Body of pancreas (tissue), 4 donors: ENCODE results near the gene HEMGN. TPM values are rescaled to one million over a fixed set of nuclear protein-coding genes. Genes with fewer than 3 reads are reported as not detected.
A peak's percentile ranks its signal among the peaks of the same experiment; 100 is the strongest.

ENCODE experiments used
- ATAC-seq: fragments of 150-250 bp; one replicate; pipeline ENCODE4 v1.9.1; 2016
- DNase-seq, 4 donors: peaks; one replicate each; pipeline ENCODE4 v3.0.0-alpha.2; 2019
- H3K27ac ChIP-seq, 4 donors: fragments of 200-600 bp; sonication (generic); 1 replicate in 3 of 4; 2 replicates in 1 of 4; pipeline versions ENCODE4 v1.5.1 to v1.6.1; 2016 to 2019; ENCODE audit warnings: mild to moderate bottlenecking in 1 of 4, mixed read lengths in 1 of 4, moderate library complexity in 1 of 4
- H3K27me3 ChIP-seq, 2 donors: fragments of 200-600 bp; sonication (generic); one replicate each; pipeline ENCODE4 v1.6.0; 2016; ENCODE audit warnings: mild to moderate bottlenecking in 1 of 2
- H3K36me3 ChIP-seq, 2 donors: fragments of 200-600 bp; sonication (generic); replicated peaks in 1 of 2; 2 replicates each; pipeline ENCODE4 v1.5.1; 2016; ENCODE audit warnings: low read depth in 2 of 2; ENCODE audit not compliant: insufficient read depth in 1 of 2
- H3K4me1 ChIP-seq: fragments of 200-600 bp; sonication (generic); one replicate; pipeline ENCODE4 v1.6.0; 2016
- H3K4me3 ChIP-seq, 2 donors: fragments of 200-600 bp; sonication (generic); 1 replicate in 1 of 2; 2 replicates in 1 of 2; pipeline ENCODE4 v1.5.1; 2016 to 2019
- H3K9me3 ChIP-seq, 3 donors: fragments of 200-600 bp; sonication (generic); 1 replicate in 2 of 3; 2 replicates in 1 of 3; pipeline ENCODE4 v1.5.1; 2016
- CTCF ChIP-seq, 7 experiments: fragments of 450-650 bp in 4 of 7; fragments of 200-600 bp in 3 of 7; sonication (generic) in 3 of 7; IDR thresholded peaks; one replicate each; pipeline ENCODE4 v1.5.1; 2016 to 2019; ENCODE audit warnings: antibody characterized with exemption in 7 of 7
- POLR2A ChIP-seq, 3 donors: fragments of 450-650 bp; IDR thresholded peaks; one replicate each; pipeline ENCODE4 v1.6.1; 2016; ENCODE audit warnings: antibody characterized with exemption in 3 of 3, mild to moderate bottlenecking in 2 of 3
- WGBS, 2 donors: methylation state at CpG; one replicate each; pipeline ENCODE4 v1.1.5; 2017; 5-methylcytosine and 5-hydroxymethylcytosine counted together
- intact Hi-C: fragments of 100-400 bp; cut with DNase I; formaldehyde crosslinking; loops from one replicate; pipeline ENCODE4 v1.15.1; 2023
- total RNA-seq, 2 donors: library from RNA; depleted of rRNA; stranded (reverse); fragments of >200 nt; gene quantifications; one replicate each; pipeline ENCODE4 v1.1.0, GENCODE V29; 2016

The HEMGN gene
- total RNA-seq, 2 donors from 2014 or later: not detected

GRCh38 chr9:97900738-97901565, 37.0 kb downstream of the HEMGN start:
- DNase-seq (peak; percentile 42 to 57 (median 48)), ATAC-seq (peak; percentile 62)
- intact Hi-C loops: no loop called here
- 41 to 43% methylated on average over 5 of the region's 5 CpGs for WGBS, 2 donors
- no peak overlapping the region for H3K27ac ChIP-seq
- TF ChIP-seq POLR2A (IDR thresholded peaks at IDR 0.05) (no peak), CTCF (IDR thresholded peaks at IDR 0.05) (peak; percentile 39 to 76 (median 73))
- H3K36me3 ChIP-seq: peaks cover 0 to 2% of the 10 kb centered on the region in 2 donors
- H3K4me3 ChIP-seq: no peak overlapping the region
- no peaks in the 10 kb centered on the region for H3K27me3 ChIP-seq
- H3K9me3 ChIP-seq: no peaks in the 10 kb centered on the region
- H3K4me1 ChIP-seq: peaks cover 8% of the 10 kb centered on the region

GRCh38 chr9:97900103-97900737, 37.8 kb downstream of the HEMGN start:
- Histone ChIP-seq H3K27me3 (no peaks in the 10 kb centered on the region), H3K4me1 (peaks cover 4% of the 10 kb centered on the region), H3K36me3 (peaks cover 0 to 2% of the 10 kb centered on the region in 2 donors), H3K4me3 (no peak overlapping the region), H3K9me3 (no peaks in the 10 kb centered on the region), H3K27ac (no peak overlapping the region)
- WGBS, 2 donors: 85 to 89% methylated on average over 9 of the region's 9 CpGs
- DNase-seq (peak in 1 of 4 donors; percentile 27), ATAC-seq (peak; percentile 48)
- no peak for TF ChIP-seq POLR2A (IDR thresholded peaks at IDR 0.05)
- intact Hi-C loops: no loop called here

GRCh38 chr9:97895695-97896332, 42.2 kb downstream of the HEMGN start:
- DNase-seq (no peak), ATAC-seq (no peak)
- H3K27ac ChIP-seq: no peak overlapping the region
- H3K4me1 ChIP-seq: peaks cover 2% of the 10 kb centered on the region
- intact Hi-C loops: loop anchor here (5.0 kb wide), 1 partner anchor 184 kb away; no protein-coding TSS in a partner anchor
- no peak overlapping the region for H3K4me3 ChIP-seq
- 80 to 92% methylated on average over 6 of the region's 6 CpGs for WGBS, 2 donors
- H3K36me3 ChIP-seq: no peaks in the 10 kb centered on the region
- H3K9me3 ChIP-seq: no peaks in the 10 kb centered on the region
- TF ChIP-seq POLR2A (IDR thresholded peaks at IDR 0.05) (no peak), CTCF (IDR thresholded peaks at IDR 0.05) (no peak)
- no peaks in the 10 kb centered on the region for H3K27me3 ChIP-seq

GRCh38 chr9:97895211-97895610, 42.8 kb downstream of the HEMGN start:
- no peak for TF ChIP-seq CTCF (IDR thresholded peaks at IDR 0.05)
- TF ChIP-seq POLR2A (IDR thresholded peaks at IDR 0.05): no peak
- DNase-seq (no peak), ATAC-seq (no peak)
- WGBS, 2 donors: 86% methylated on average over 1 of the region's 1 CpG
- H3K27ac ChIP-seq: no peak overlapping the region
- intact Hi-C loops: loop anchor here (5.0 kb wide), 1 partner anchor 183 kb away; no protein-coding TSS in a partner anchor
- H3K4me1 ChIP-seq: no peaks in the 10 kb centered on the region
- H3K4me3 ChIP-seq: no peak overlapping the region
- no peaks in the 10 kb centered on the region for H3K27me3 ChIP-seq
- H3K9me3 ChIP-seq: no peaks in the 10 kb centered on the region
- H3K36me3 ChIP-seq: no peaks in the 10 kb centered on the region

GRCh38 chr9:97892421-97892820, 45.6 kb downstream of the HEMGN start:
- WGBS, 2 donors: 62 to 80% methylated on average over 2 of the region's 2 CpGs
- Histone ChIP-seq H3K27me3 (no peaks in the 10 kb centered on the region), H3K9me3 (no peaks in the 10 kb centered on the region), H3K36me3 (no peaks in the 10 kb centered on the region), H3K4me1 (no peaks in the 10 kb centered on the region), H3K4me3 (no peak overlapping the region), H3K27ac (no peak overlapping the region)
- no peak for TF ChIP-seq CTCF (IDR thresholded peaks at IDR 0.05)
- no peak for TF ChIP-seq POLR2A (IDR thresholded peaks at IDR 0.05)
- DNase-seq (no peak), ATAC-seq (no peak)
- intact Hi-C loops: no loop called here
